Astrocyte (in vitro differentiated cells and primary cell): ENCODE data around the gene POLR3C. TPM values are rescaled to one million over a fixed set of nuclear protein-coding genes. Genes with fewer than 3 reads are reported as not detected.
A peak's percentile ranks its signal among the peaks of the same experiment; 100 is the strongest.

Experiments
- DNase-seq: peaks from one replicate; pipeline ENCODE4 v3.0.0-alpha.2; 2010; ENCODE audit warnings: low read depth
- FAIRE-seq: peaks from 2 replicates; lab custom pipeline; 2011; peaks lifted over from hg19 to GRCh38; lab: Jason Lieb, UNC
- H2AFZ ChIP-seq: 2 replicates; pipeline ENCODE4 v1.6.0; 2012; ENCODE audit warnings: low read depth, low read length, inconsistent platforms
- H3K27ac ChIP-seq: 2 replicates; pipeline ENCODE4 v1.5.1; 2011; ENCODE audit warnings: low read depth, low read length, inconsistent platforms
- H3K27me3 ChIP-seq: 2 replicates; pipeline ENCODE4 v1.6.0; 2011; ENCODE audit warnings: low read length, inconsistent platforms; ENCODE audit not compliant: insufficient read depth
- H3K36me3 ChIP-seq: 2 replicates; pipeline ENCODE4 v1.5.1; 2011; ENCODE audit warnings: low read length, inconsistent platforms; ENCODE audit not compliant: insufficient read depth
- H3K4me1 ChIP-seq: 2 replicates; pipeline ENCODE4 v1.5.1; 2011; ENCODE audit warnings: low read length, inconsistent platforms; ENCODE audit not compliant: insufficient read depth
- H3K4me2 ChIP-seq: 2 replicates; pipeline ENCODE4 v1.6.0; 2012; ENCODE audit warnings: low read length, inconsistent platforms
- H3K4me3 ChIP-seq: 2 replicates; pipeline ENCODE4 v1.5.1; 2011; ENCODE audit warnings: low read depth, mild to moderate bottlenecking, low read length, inconsistent platforms; ENCODE audit not compliant: insufficient read depth
- H3K79me2 ChIP-seq: 2 replicates; pipeline ENCODE4 v1.6.0; 2012; ENCODE audit warnings: mild to moderate bottlenecking, low read length, inconsistent platforms; ENCODE audit not compliant: insufficient read depth
- H3K9ac ChIP-seq: 2 replicates; pipeline ENCODE4 v1.6.0; 2012; ENCODE audit warnings: mild to moderate bottlenecking, low read length, inconsistent platforms
- H3K9me3 ChIP-seq: 2 replicates; pipeline ENCODE4 v1.5.1; 2012; ENCODE audit warnings: low read depth, mild to moderate bottlenecking, low read length, inconsistent platforms; ENCODE audit not compliant: insufficient read depth
- H4K20me1 ChIP-seq: 2 replicates; pipeline ENCODE4 v1.6.0; 2012; ENCODE audit warnings: low read length, inconsistent platforms; ENCODE audit not compliant: insufficient read depth
- H3K27ac Mint-ChIP-seq: one replicate; pipeline ENCODE4 v1.8.0; 2021; ENCODE audit warnings: mild to moderate bottlenecking, mixed read lengths; ENCODE audit not compliant: unreplicated experiment
- H3K27me3 Mint-ChIP-seq: one replicate; pipeline ENCODE4 v1.8.0; 2021; ENCODE audit warnings: low read depth, mixed read lengths; ENCODE audit not compliant: unreplicated experiment
- H3K36me3 Mint-ChIP-seq: one replicate; pipeline ENCODE4 v1.8.0; 2021; ENCODE audit warnings: low read depth, mixed read lengths; ENCODE audit not compliant: unreplicated experiment
- H3K4me1 Mint-ChIP-seq: one replicate; pipeline ENCODE4 v1.8.0; 2021; ENCODE audit warnings: low read depth, mixed read lengths; ENCODE audit not compliant: unreplicated experiment
- H3K4me3 Mint-ChIP-seq: one replicate; pipeline ENCODE4 v1.8.0; 2021; ENCODE audit warnings: mild to moderate bottlenecking, moderate library complexity, mixed read lengths; ENCODE audit not compliant: unreplicated experiment
- H3K9me3 Mint-ChIP-seq: one replicate; pipeline ENCODE4 v1.8.0; 2021; ENCODE audit warnings: mild to moderate bottlenecking, mixed read lengths; ENCODE audit not compliant: unreplicated experiment
- CTCF ChIP-seq: IDR thresholded peaks from 2 replicates; pipeline ENCODE4 v1.5.1; 2011; ENCODE audit warnings: low read depth, mild to moderate bottlenecking, inconsistent platforms, low read length, moderate library complexity; ENCODE audit not compliant: insufficient read depth
- EZH2 ChIP-seq: IDR thresholded peaks from 2 replicates; pipeline ENCODE4 v1.6.1; 2012; ENCODE audit warnings: mild to moderate bottlenecking, low read length, inconsistent platforms; ENCODE audit not compliant: insufficient read depth
- total RNA-seq: library from RNA; stranded (reverse); gene quantifications from 2 replicates; pipeline ENCODE4 v1.2.1, GENCODE V29; 2021

Gene POLR3C
- total RNA-seq, 1 donor from 2014 or later = 43.3 TPM

- peaks cover 39% of the 10 kb centered on the region for H3K4me1 Mint-ChIP-seq
- peaks cover 5% of the 10 kb centered on the region for H3K36me3 Mint-ChIP-seq
- TF ChIP-seq EZH2 (no peak), CTCF (no peak)
- H3K27me3 ChIP-seq = no peaks in the 10 kb centered on the region
- peaks cover 3% of the 10 kb centered on the region for H4K20me1 ChIP-seq
- DNase-seq (peak; percentile 41), FAIRE-seq (no peak)
- H3K9me3 Mint-ChIP-seq = no peaks in the 10 kb centered on the region
- H3K4me3 Mint-ChIP-seq = peak overlapping the region; percentile 52
- H3K4me3 ChIP-seq = peak overlapping the region; percentile 18
- H2AFZ ChIP-seq = no peak overlapping the region
- H3K9me3 ChIP-seq = no peaks in the 10 kb centered on the region
- peak overlapping the region; percentile 38 for H3K27ac ChIP-seq
- H3K4me1 ChIP-seq = peaks cover 25% of the 10 kb centered on the region
- no peaks in the 10 kb centered on the region for H3K27me3 Mint-ChIP-seq
- H3K36me3 ChIP-seq = peaks cover 5% of the 10 kb centered on the region
- peaks cover 17% of the 10 kb centered on the region for H3K79me2 ChIP-seq
- H3K4me2 ChIP-seq = peak overlapping the region; percentile 26
- H3K27ac Mint-ChIP-seq = peak overlapping the region; percentile 2
- H3K9ac ChIP-seq = peak overlapping the region; percentile 20
Observed at GRCh38 chr1:145784409-145784808, 39.6 kb upstream of the POLR3C start.

- H3K36me3 ChIP-seq = peaks cover 5% of the 10 kb centered on the region
- peaks cover 17% of the 10 kb centered on the region for H3K79me2 ChIP-seq
- H3K9ac ChIP-seq = no peak overlapping the region
- DNase-seq = no peak
- no peak overlapping the region for H3K4me3 Mint-ChIP-seq
- H3K36me3 Mint-ChIP-seq = peaks cover 5% of the 10 kb centered on the region
- H3K27ac ChIP-seq = no peak overlapping the region
- H3K27me3 Mint-ChIP-seq = no peaks in the 10 kb centered on the region
- no peaks in the 10 kb centered on the region for H3K9me3 ChIP-seq
- no peak overlapping the region for H2AFZ ChIP-seq
- peaks cover 25% of the 10 kb centered on the region for H3K4me1 ChIP-seq
- H3K4me2 ChIP-seq = no peak overlapping the region
- no peak for TF ChIP-seq EZH2
- TF ChIP-seq CTCF = no peak
- no peaks in the 10 kb centered on the region for H3K9me3 Mint-ChIP-seq
- H4K20me1 ChIP-seq = peaks cover 5% of the 10 kb centered on the region
- FAIRE-seq = no peak
- peak overlapping the region; percentile 28 for H3K27ac Mint-ChIP-seq
- H3K27me3 ChIP-seq = no peaks in the 10 kb centered on the region
- no peak overlapping the region for H3K4me3 ChIP-seq
- peaks cover 39% of the 10 kb centered on the region for H3K4me1 Mint-ChIP-seq
Observed at GRCh38 chr1:145785547-145785946, 38.5 kb upstream of the POLR3C start.

GRCh38 chr1:145786271-145786670, 37.7 kb upstream of the POLR3C start:
- no peak for DNase-seq
- H3K4me3 ChIP-seq = no peak overlapping the region
- H3K4me2 ChIP-seq = no peak overlapping the region
- no peak overlapping the region for H3K27ac ChIP-seq
- H3K9me3 ChIP-seq = no peaks in the 10 kb centered on the region
- no peaks in the 10 kb centered on the region for H3K27me3 ChIP-seq
- H3K36me3 ChIP-seq = peaks cover 5% of the 10 kb centered on the region
- no peak for TF ChIP-seq EZH2
- TF ChIP-seq CTCF = no peak
- peaks cover 25% of the 10 kb centered on the region for H3K4me1 ChIP-seq
- Mint-ChIP-seq H3K9me3 (no peaks in the 10 kb centered on the region), H3K36me3 (peaks cover 4% of the 10 kb centered on the region), H3K27me3 (no peaks in the 10 kb centered on the region), H3K27ac (no peak overlapping the region), H3K4me1 (peaks cover 34% of the 10 kb centered on the region), H3K4me3 (no peak overlapping the region)
- H4K20me1 ChIP-seq = peaks cover 5% of the 10 kb centered on the region
- no peak overlapping the region for H2AFZ ChIP-seq
- no peak overlapping the region for H3K9ac ChIP-seq
- H3K79me2 ChIP-seq = peaks cover 17% of the 10 kb centered on the region
- no peak for FAIRE-seq
